ENCODE data around the gene SIRT2.
"Not testable (repeated sequence)": the region's sequence is repeated elsewhere in the genome, so short reads cannot be mapped to it uniquely, and the experiment has no call there.

SIRT2 gene

GRCh38 chr19:38880076-38880881, 19.1 kb downstream of the SIRT2 start:
- Histone ChIP-seq H3K27ac (no peak overlapping the region), H3K9me3 (ENCODE audit: low read depth, low read length) (no peaks in the 10 kb centered on the region), H3K9ac (ENCODE audit: insufficient read length) (no peak overlapping the region), H3K36me3 (ENCODE audit: insufficient read depth, low read length) (no peaks in the 10 kb centered on the region), H3K4me3 (no peak overlapping the region)
- no peak for TF ChIP-seq EZH2 (IDR thresholded peaks at IDR 0.05)
- TF ChIP-seq POLR2AphosphoS5 (IDR thresholded peaks at IDR 0.05; ENCODE audit: borderline replicate concordance, low read depth, low read length) = no peak
- TF ChIP-seq FOXP2 (optimal IDR thresholded peaks at IDR 0.05; ENCODE audit: control extremely low read depth, extremely low read length, insufficient read depth) = no peak
- no peak for DNase-seq (ENCODE audit: low read depth, low spot score)

- Histone ChIP-seq H3K27ac (no peak overlapping the region), H3K4me3 (no peak overlapping the region), H3K9me3 (ENCODE audit: low read depth, low read length) (no peaks in the 10 kb centered on the region), H3K36me3 (ENCODE audit: insufficient read depth, low read length) (no peaks in the 10 kb centered on the region), H3K9ac (ENCODE audit: insufficient read length) (no peak overlapping the region)
- no peak for DNase-seq (ENCODE audit: low read depth, low spot score)
- TF ChIP-seq FOXP2 (optimal IDR thresholded peaks at IDR 0.05; ENCODE audit: control extremely low read depth, extremely low read length, insufficient read depth) (no peak), EZH2 (IDR thresholded peaks at IDR 0.05) (no peak), POLR2AphosphoS5 (IDR thresholded peaks at IDR 0.05; ENCODE audit: borderline replicate concordance, low read depth, low read length) (no peak)
Measured at GRCh38 chr19:38879400-38879751, 20.0 kb downstream of the SIRT2 start.

- no peaks in the 10 kb centered on the region for H3K9me3 ChIP-seq (ENCODE audit: low read depth, low read length)
- H3K9ac ChIP-seq (ENCODE audit: insufficient read length) = peak overlapping the region; percentile 37
- no peaks in the 10 kb centered on the region for H3K36me3 ChIP-seq (ENCODE audit: insufficient read depth, low read length)
- H3K27ac ChIP-seq = no peak overlapping the region
- DNase-seq (ENCODE audit: low read depth, low spot score) = no peak
- H3K4me3 ChIP-seq = no peak overlapping the region
- TF ChIP-seq EZH2 (IDR thresholded peaks at IDR 0.05) (no peak), POLR2AphosphoS5 (IDR thresholded peaks at IDR 0.05; ENCODE audit: borderline replicate concordance, low read depth, low read length) (no peak), FOXP2 (optimal IDR thresholded peaks at IDR 0.05; ENCODE audit: control extremely low read depth, extremely low read length, insufficient read depth) (no peak)
Measured at GRCh38 chr19:38878575-38879399, 20.6 kb downstream of the SIRT2 start.

GRCh38 chr19:38877781-38878574, 21.4 kb downstream of the SIRT2 start, which contains the start of gene RINL:
Gene RINL (minus strand): TSS chr19:38878275. CDS start chr19:38876742, 1,533 bp downstream.
- peak within 1 kb of the TSS; percentile 37 for H3K9ac ChIP-seq (ENCODE audit: insufficient read length)

GRCh38 chr19:38875656-38876395, 23.6 kb downstream of the SIRT2 start:
- no peak for DNase-seq (ENCODE audit: low read depth, low spot score)
- no peak for TF ChIP-seq FOXP2 (optimal IDR thresholded peaks at IDR 0.05; ENCODE audit: control extremely low read depth, extremely low read length, insufficient read depth)
- TF ChIP-seq EZH2 (IDR thresholded peaks at IDR 0.05) = no peak
- TF ChIP-seq POLR2AphosphoS5 (IDR thresholded peaks at IDR 0.05; ENCODE audit: borderline replicate concordance, low read depth, low read length) = no peak
- Histone ChIP-seq H3K36me3 (ENCODE audit: insufficient read depth, low read length) (no peaks in the 10 kb centered on the region), H3K9ac (ENCODE audit: insufficient read length) (no peak overlapping the region), H3K4me3 (no peak overlapping the region), H3K27ac (no peak overlapping the region), H3K9me3 (ENCODE audit: low read depth, low read length) (no peaks in the 10 kb centered on the region)

More at GRCh38 chr19:38877781-38878574, 21.4 kb downstream of the SIRT2 start, which contains the start of gene RINL:
- Histone ChIP-seq H3K27ac (no peak within 1 kb of the TSS), H3K4me3 (peak within 1 kb of the TSS; percentile 25; the same call in 1 of the 2 replicates), H3K36me3 (ENCODE audit: insufficient read depth, low read length) (no peaks in the 10 kb centered on the region), H3K9me3 (ENCODE audit: low read depth, low read length) (no peaks in the 10 kb centered on the region)
- no peak for DNase-seq (ENCODE audit: low read depth, low spot score)
- TF ChIP-seq EZH2 (IDR thresholded peaks at IDR 0.05) = no peak
- TF ChIP-seq FOXP2 (optimal IDR thresholded peaks at IDR 0.05; ENCODE audit: control extremely low read depth, extremely low read length, insufficient read depth) = no peak
- TF ChIP-seq POLR2AphosphoS5 (IDR thresholded peaks at IDR 0.05; ENCODE audit: borderline replicate concordance, low read depth, low read length) = no peak

GRCh38 chr19:38873400-38873799, 26.0 kb downstream of the SIRT2 start:
- DNase-seq (ENCODE audit: low read depth, low spot score); H3K9ac ChIP-seq (ENCODE audit: insufficient read length); H3K36me3 ChIP-seq (ENCODE audit: insufficient read depth, low read length); H3K9me3 ChIP-seq (ENCODE audit: low read depth, low read length); H3K27ac ChIP-seq; H3K4me3 ChIP-seq: not testable (repeated sequence)

GRCh38 chr19:38870612-38871011, 28.8 kb downstream of the SIRT2 start:
- DNase-seq (ENCODE audit: low read depth, low spot score) = no peak
- TF ChIP-seq EZH2 (IDR thresholded peaks at IDR 0.05) = no peak
- TF ChIP-seq POLR2AphosphoS5 (IDR thresholded peaks at IDR 0.05; ENCODE audit: borderline replicate concordance, low read depth, low read length) = no peak
- no peak for TF ChIP-seq FOXP2 (optimal IDR thresholded peaks at IDR 0.05; ENCODE audit: control extremely low read depth, extremely low read length, insufficient read depth)
- Histone ChIP-seq H3K9ac (ENCODE audit: insufficient read length) (no peak overlapping the region), H3K4me3 (no peak overlapping the region), H3K36me3 (ENCODE audit: insufficient read depth, low read length) (no peaks in the 10 kb centered on the region), H3K27ac (no peak overlapping the region), H3K9me3 (ENCODE audit: low read depth, low read length) (no peaks in the 10 kb centered on the region)

All from SK-N-MC (cell line).